ENCODE data around the gene EDEM2. TPM values are rescaled to one million over a fixed set of nuclear protein-coding genes. Genes with fewer than 3 reads are reported as not detected.

EDEM2 gene
- total and polyA plus RNA-seq, 2 of the 4 experiments (the other 2 are of a cell fraction) = 19.0 to 27.4 TPM

GRCh38 chr20:35180266-35180665 is 33.1 kb upstream of the EDEM2 start:
- no peak overlapping the region for H3K9ac ChIP-seq (ENCODE audit: low read depth, low read length)
- no peaks in the 10 kb centered on the region for H3K9me3 ChIP-seq (ENCODE audit: control insufficient read depth, insufficient read depth, low read length)
- no peaks in the 10 kb centered on the region for H3K9me1 ChIP-seq (ENCODE audit: insufficient read depth, low read length)
- no peak overlapping the region for H3K18ac ChIP-seq (ENCODE audit: low read depth, low read length)
- H3K14ac ChIP-seq (replicated peaks; ENCODE audit: low read depth, low read length) = no peak overlapping the region
- TF ChIP-seq RCOR1 (IDR thresholded peaks at IDR 0.05; ENCODE audit: insufficient replicate concordance, low read length) (no peak), MXI1 (IDR thresholded peaks at IDR 0.05; ENCODE audit: borderline replicate concordance, low read depth, low read length) (no peak), USF2 (IDR thresholded peaks at IDR 0.05; ENCODE audit: low read depth, low read length) (no peak), MAZ (IDR thresholded peaks at IDR 0.05; ENCODE audit: borderline replicate concordance, low read depth, low read length) (no peak), CEBPB (IDR thresholded peaks at IDR 0.05; ENCODE audit: low read depth, low read length) (no peak), CTCF (conservative IDR thresholded peaks at IDR 0.05; ENCODE audit: low read depth, low read length) (no peak), RFX5 (IDR thresholded peaks at IDR 0.05; ENCODE audit: low read depth, low read length) (no peak), CHD1 (IDR thresholded peaks at IDR 0.05; ENCODE audit: low read depth, low read length) (no peak), MAFK (IDR thresholded peaks at IDR 0.05; ENCODE audit: low read depth, low read length) (no peak), NFE2L2 (IDR thresholded peaks at IDR 0.05; ENCODE audit: low read depth, low read length) (no peak), RAD21 (IDR thresholded peaks at IDR 0.05; ENCODE audit: low read length) (no peak), POLR2A (IDR thresholded peaks at IDR 0.05; ENCODE audit: low read depth, low read length) (no peak), BHLHE40 (IDR thresholded peaks at IDR 0.05; ENCODE audit: low read depth, low read length) (no peak), ELK1 (IDR thresholded peaks at IDR 0.05; ENCODE audit: borderline replicate concordance, low read depth, low read length) (no peak)
- in situ Hi-C loops (cut with MboI; ENCODE audit: low sequenced_read_pairs) (no loop called here), dilution Hi-C loops (cut with HindIII; ENCODE audit: low sequenced_read_pairs, unreplicated experiment) (no loop called here), intact Hi-C loops (cut with micrococcal nuclease) (no loop called here)
- H3K23ac ChIP-seq (ENCODE audit: low read depth, low read length) = no peak overlapping the region
- no peak overlapping the region for H4K8ac ChIP-seq (ENCODE audit: low read depth in 2 of 2, low read length in 2 of 2)
- H2BK5ac ChIP-seq (ENCODE audit: low read depth, low read length, poor library complexity, severe bottlenecking) = no peak overlapping the region
- no peaks in the 10 kb centered on the region for H3K27me3 ChIP-seq (ENCODE audit: control insufficient read depth, insufficient read depth, low read length)
- peaks cover 4% of the 10 kb centered on the region; the same call in 1 of the 2 replicates for H3K36me3 ChIP-seq (ENCODE audit: control insufficient read depth, insufficient read depth, low read length)
- no peak overlapping the region for H4K91ac ChIP-seq (ENCODE audit: insufficient read depth, low read depth, low read length)
- WGBS, 2 experiments (ENCODE audit: extremely low coverage in 2 of 2, insufficient read length in 1 of 2) = no CpG with 5 or more reads among the region's 5 CpGs
- no peak overlapping the region for H2AFZ ChIP-seq (replicated peaks; ENCODE audit: low read length, poor library complexity)
- no peak overlapping the region for H2BK15ac ChIP-seq (ENCODE audit: low read depth, low read length)
- no peak for DNase-seq
- no peak overlapping the region for H3K4ac ChIP-seq (ENCODE audit: low read depth, low read length)
- CTCF ChIA-PET = no interaction called here
- POLR2A ChIA-PET (ENCODE audit: unreplicated experiment) = no interaction called here
- no peak for ATAC-seq (ENCODE audit: low read depth)
- no peak overlapping the region for H2BK120ac ChIP-seq (ENCODE audit: low read depth, low read length)
- H4K5ac ChIP-seq (ENCODE audit: low read depth, low read length) = no peak overlapping the region
- no peaks in the 10 kb centered on the region for H3K4me1 ChIP-seq (ENCODE audit: control insufficient read depth, insufficient read depth, low read length)
- H3K4me3 ChIP-seq (ENCODE audit: insufficient read depth, low read depth, low read length) = no peak overlapping the region
- H2AK5ac ChIP-seq (ENCODE audit: low read depth, low read length) = no peak overlapping the region
- H4K20me1 ChIP-seq (ENCODE audit: insufficient read depth, low read length) = no peaks in the 10 kb centered on the region
- no peak overlapping the region for H3K56ac ChIP-seq (ENCODE audit: extremely low read depth, insufficient read depth, low read length)
- no peak overlapping the region for H2BK20ac ChIP-seq (ENCODE audit: low read depth, low read length)
- no peaks in the 10 kb centered on the region for H3K79me1 ChIP-seq (ENCODE audit: low read depth in 1 of 2, low read length in 2 of 2)
- no peak overlapping the region for H3K27ac ChIP-seq (ENCODE audit: insufficient read depth, low read length)
- no peak overlapping the region for H2AK9ac ChIP-seq (replicated peaks; ENCODE audit: low read depth, low read length, poor library complexity)
- no peak overlapping the region for H3K4me2 ChIP-seq (ENCODE audit: low read depth, low read length)
- no TSS peak for BruUV-seq (replicated peaks)

Data from IMR-90 (cell line).